ENCODE results near the gene C6orf15. TPM values are rescaled to one million over a fixed set of nuclear protein-coding genes. Genes with fewer than 3 reads are reported as not detected.

The C6orf15 gene
- not detected for total RNA-seq

- TF ChIP-seq POLR2A (IDR thresholded peaks at IDR 0.05) (no peak), CTCF (IDR thresholded peaks at IDR 0.05) (no peak)
- H3K36me3 ChIP-seq, result no peaks in the 10 kb centered on the region
- H3K4me1 ChIP-seq, result peaks cover 0 to 12% (median 0%) of the 10 kb centered on the region in 4 donors
- no peak for DNase-seq
- no peaks in the 10 kb centered on the region for H3K9me3 ChIP-seq
- no peak within 1 kb of the TSS for H3K27ac ChIP-seq
- no peaks in the 10 kb centered on the region for H3K27me3 ChIP-seq
- no peak within 1 kb of the TSS for H3K4me3 ChIP-seq
Observed at GRCh38 chr6:31112478-31112877, at the start of gene C6orf15. C6orf15 (minus strand) TSS chr6:31112575; CDS start chr6:31112555, 20 bp downstream.

GRCh38 chr6:31161216-31162126, 49.1 kb upstream of the C6orf15 start:
- no peak overlapping the region for H3K27ac ChIP-seq
- H3K4me3 ChIP-seq, result no peak overlapping the region
- no peaks in the 10 kb centered on the region for H3K9me3 ChIP-seq
- no peak for DNase-seq
- no peaks in the 10 kb centered on the region for H3K27me3 ChIP-seq
- TF ChIP-seq POLR2A (IDR thresholded peaks at IDR 0.05) (no peak), CTCF (IDR thresholded peaks at IDR 0.05) (no peak)
- H3K36me3 ChIP-seq, result peaks cover 0 to 11% (median 0%) of the 10 kb centered on the region in 3 donors
- peaks cover 0 to 22% (median 11%) of the 10 kb centered on the region in 4 donors for H3K4me1 ChIP-seq

- no peaks in the 10 kb centered on the region for H3K27me3 ChIP-seq
- peak overlapping the region; percentile 43 to 74 (median 47) for H3K27ac ChIP-seq
- H3K9me3 ChIP-seq, result no peaks in the 10 kb centered on the region
- peaks cover 0 to 22% (median 11%) of the 10 kb centered on the region in 4 donors for H3K4me1 ChIP-seq
- H3K4me3 ChIP-seq, result peak overlapping the region; percentile 61 to 75 (median 66)
- H3K36me3 ChIP-seq, result peaks cover 0 to 16% (median 0%) of the 10 kb centered on the region in 3 donors
- peak in 1 of 3 donors; percentile 30 for DNase-seq
- peak in 2 of 6 experiments; percentile 4 for TF ChIP-seq CTCF (IDR thresholded peaks at IDR 0.05)
- TF ChIP-seq POLR2A (IDR thresholded peaks at IDR 0.05), result no peak
Observed at GRCh38 chr6:31158863-31159855, 46.8 kb upstream of the C6orf15 start.

- peak within 1 kb of the TSS; percentile 55 to 85 (median 75) for H3K27ac ChIP-seq
- peak; percentile 97 to 100 (median 98) for DNase-seq
- no peak for TF ChIP-seq POLR2A (IDR thresholded peaks at IDR 0.05)
- no peak for TF ChIP-seq CTCF (IDR thresholded peaks at IDR 0.05)
- H3K27me3 ChIP-seq, result no peaks in the 10 kb centered on the region
- no peaks in the 10 kb centered on the region for H3K9me3 ChIP-seq
- peaks cover 0 to 16% (median 0%) of the 10 kb centered on the region in 3 donors for H3K36me3 ChIP-seq
- peak within 1 kb of the TSS; percentile 61 to 75 (median 66) for H3K4me3 ChIP-seq
- peaks cover 0 to 22% (median 11%) of the 10 kb centered on the region in 4 donors for H3K4me1 ChIP-seq
Observed at GRCh38 chr6:31158140-31158862, 45.9 kb upstream of the C6orf15 start, which contains the start of gene TCF19. TCF19 (plus strand) TSS chr6:31158589; CDS start chr6:31159470, 881 bp downstream.
